ENCODE data around the gene ATF1. TPM values are rescaled to one million over a fixed set of nuclear protein-coding genes. Genes with fewer than 3 reads are reported as not detected.

Gene ATF1
- total and polyA plus RNA-seq, 12 donors: 6.7 to 58.3 (median 37.7) TPM

GRCh38 chr12:50771409-50771808, 7.5 kb downstream of the ATF1 start:
- Histone ChIP-seq H3K27ac (no peak overlapping the region), H3K36me3 (replicated peaks in 1 of 2) (peaks cover 0 to 8% of the 10 kb centered on the region in 2 donors), H3K27me3 (no peaks in the 10 kb centered on the region), H3K4me1 (replicated peaks in 1 of 2) (peaks cover 0 to 37% of the 10 kb centered on the region in 2 donors), H3K4me3 (no peak overlapping the region), H3K9me3 (replicated peaks in 1 of 3) (no peaks in the 10 kb centered on the region)
- no peak for TF ChIP-seq POLR2A (IDR thresholded peaks at IDR 0.05)
- no peak for TF ChIP-seq CTCF (IDR thresholded peaks at IDR 0.05)
- 74 to 91% (median 80%) methylated on average over 5 of the region's 5 CpGs for WGBS, 4 donors
- intact Hi-C loops (cut with DNase I): no loop called here
- DNase-seq: no peak

GRCh38 chr12:50772470-50772869, 8.6 kb downstream of the ATF1 start:
- no peak overlapping the region for H3K4me3 ChIP-seq
- DNase-seq: no peak
- 90 to 99% (median 97%) methylated on average over 5 of the region's 5 CpGs for WGBS, 4 donors
- no peaks in the 10 kb centered on the region for H3K27me3 ChIP-seq
- H3K36me3 ChIP-seq (replicated peaks in 1 of 2): peaks cover 0 to 8% of the 10 kb centered on the region in 2 donors
- no peak overlapping the region for H3K27ac ChIP-seq
- intact Hi-C loops (cut with DNase I): no loop called here
- H3K9me3 ChIP-seq (replicated peaks in 1 of 3): no peaks in the 10 kb centered on the region
- TF ChIP-seq CTCF (IDR thresholded peaks at IDR 0.05): no peak
- H3K4me1 ChIP-seq (replicated peaks in 1 of 2): peaks cover 0 to 27% of the 10 kb centered on the region in 2 donors

DNA sequence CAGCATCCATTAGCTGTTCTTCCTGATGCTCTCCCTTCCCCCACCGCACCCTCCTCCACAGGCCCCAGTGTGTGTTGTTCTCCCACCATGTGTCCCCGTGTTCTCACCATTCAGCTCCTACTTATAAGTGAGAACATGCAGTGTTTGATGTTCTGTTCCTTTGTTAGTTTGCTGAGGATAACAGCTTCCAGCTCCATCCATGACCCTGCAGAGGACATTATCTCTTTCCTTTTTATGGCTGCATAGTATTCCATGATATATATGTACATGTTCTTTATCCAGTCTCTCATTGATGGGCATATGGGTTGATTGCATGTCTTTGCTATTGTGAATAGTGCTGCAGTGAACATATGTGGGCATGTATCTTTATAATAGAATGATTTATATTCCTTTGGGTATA, 9.0 kb downstream of the ATF1 start:
- no peak overlapping the region for H3K27ac ChIP-seq
- no peak overlapping the region for H3K4me3 ChIP-seq
- H3K36me3 ChIP-seq (replicated peaks in 1 of 2): peaks cover 0 to 8% of the 10 kb centered on the region in 2 donors
- H3K4me1 ChIP-seq (replicated peaks in 1 of 2): peaks cover 0 to 23% of the 10 kb centered on the region in 2 donors
- WGBS, 4 donors: 95 to 100% (median 98%) methylated on average over 2 of the region's 2 CpGs
- no peak for DNase-seq
- intact Hi-C loops (cut with DNase I): no loop called here
- TF ChIP-seq CTCF (IDR thresholded peaks at IDR 0.05): no peak
- no peak for TF ChIP-seq POLR2A (IDR thresholded peaks at IDR 0.05)
- no peaks in the 10 kb centered on the region for H3K27me3 ChIP-seq
- no peaks in the 10 kb centered on the region for H3K9me3 ChIP-seq (replicated peaks in 1 of 3)

DNA sequence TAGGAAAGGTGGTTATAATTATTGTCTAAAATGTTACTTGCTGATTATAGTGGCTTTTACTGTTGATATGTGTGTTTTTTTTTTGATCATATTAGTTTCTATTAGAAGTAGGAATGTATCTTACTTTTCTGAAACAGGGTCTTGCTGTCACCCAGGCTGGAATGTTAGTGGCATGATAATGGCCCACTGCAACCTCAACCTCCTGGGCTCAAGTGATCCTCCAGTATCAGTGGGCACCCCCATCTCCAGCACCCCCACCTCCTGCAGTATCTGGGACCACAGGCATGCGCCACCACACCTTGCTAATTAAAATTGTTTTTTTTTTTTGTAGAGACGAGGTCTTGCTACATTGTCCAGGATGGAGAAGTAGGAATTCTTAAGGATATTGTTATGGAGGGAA, 11.3 kb downstream of the ATF1 start:
- H3K27me3 ChIP-seq: no peaks in the 10 kb centered on the region
- no peak overlapping the region for H3K4me3 ChIP-seq
- no peak for DNase-seq
- no peak for TF ChIP-seq POLR2A (IDR thresholded peaks at IDR 0.05)
- TF ChIP-seq CTCF (IDR thresholded peaks at IDR 0.05): no peak
- peaks cover 0 to 9% of the 10 kb centered on the region in 2 donors for H3K4me1 ChIP-seq (replicated peaks in 1 of 2)
- WGBS, 4 donors: 95 to 97% (median 96%) methylated on average over 2 of the region's 2 CpGs
- H3K36me3 ChIP-seq (replicated peaks in 1 of 2): peaks cover 0 to 8% of the 10 kb centered on the region in 2 donors
- intact Hi-C loops (cut with DNase I): no loop called here
- no peaks in the 10 kb centered on the region for H3K9me3 ChIP-seq (replicated peaks in 1 of 3)
- no peak overlapping the region for H3K27ac ChIP-seq

Data from adrenal gland (tissue), 12 donors.